HG02840 (cell line): ENCODE results near the gene CLTCL1.
"Not testable (repeated sequence)": the region's sequence is repeated elsewhere in the genome, so short reads cannot be mapped to it uniquely, and the experiment has no call there.

ENCODE experiments used
- ATAC-seq: cut with Tn5 transposase; IDR thresholded peaks from one replicate; pipeline ENCODE4 v1.9.1; 2021; ENCODE audit warnings: mild to moderate bottlenecking, moderate library complexity, moderate number of reproducible peaks; ENCODE audit not compliant: unreplicated experiment, low FRiP score

CLTCL1 gene

GRCh38 chr22:19291580-19292457 is at the start of gene CLTCL1:
Gene CLTCL1 (minus strand): TSS chr22:19291719. CDS start chr22:19291641, 78 bp downstream.
- ATAC-seq, result no peak

GRCh38 chr22:19337137-19337536 is 45.6 kb upstream of the CLTCL1 start:
- no peak for ATAC-seq

- no peak for ATAC-seq
Measured at GRCh38 chr22:19336133-19337075, 44.9 kb upstream of the CLTCL1 start.

- no peak for ATAC-seq
Measured at GRCh38 chr22:19331975-19332374, 40.5 kb upstream of the CLTCL1 start.

- no peak for ATAC-seq
Measured at GRCh38 chr22:19331474-19331873, 40.0 kb upstream of the CLTCL1 start.

GRCh38 chr22:19330865-19331418 is 39.4 kb upstream of the CLTCL1 start:
- no peak for ATAC-seq

- not testable (repeated sequence) for ATAC-seq
Measured at GRCh38 chr22:19330205-19330604, 38.7 kb upstream of the CLTCL1 start.

GRCh38 chr22:19329454-19329853 is 37.9 kb upstream of the CLTCL1 start:
- ATAC-seq, result no peak

- no peak for ATAC-seq
Measured at GRCh38 chr22:19325296-19325948, 33.9 kb upstream of the CLTCL1 start.

- not testable (repeated sequence) for ATAC-seq
Measured at GRCh38 chr22:19323420-19323819, 31.9 kb upstream of the CLTCL1 start.

- ATAC-seq, result no peak
Measured at GRCh38 chr22:19321757-19322156, 30.2 kb upstream of the CLTCL1 start.

- ATAC-seq, result not testable (repeated sequence)
Measured at GRCh38 chr22:19320136-19320535, 28.6 kb upstream of the CLTCL1 start.

GRCh38 chr22:19319281-19319680 is 27.8 kb upstream of the CLTCL1 start:
- ATAC-seq, result no peak

- ATAC-seq, result no peak
Measured at GRCh38 chr22:19317865-19318264, 26.3 kb upstream of the CLTCL1 start.

- no peak for ATAC-seq
Measured at GRCh38 chr22:19307872-19308271, 16.4 kb upstream of the CLTCL1 start.

- ATAC-seq, result not testable (repeated sequence)
Measured at GRCh38 chr22:19306535-19306934, 15.0 kb upstream of the CLTCL1 start.

- ATAC-seq, result no peak
Measured at GRCh38 chr22:19304547-19304946, 13.0 kb upstream of the CLTCL1 start.

GRCh38 chr22:19303785-19304184 is 12.3 kb upstream of the CLTCL1 start:
- no peak for ATAC-seq

GRCh38 chr22:19295733-19296132 is 4.2 kb upstream of the CLTCL1 start:
- no peak for ATAC-seq
